Measurements from ENCODE around the gene AARS2. TPM values are rescaled to one million over a fixed set of nuclear protein-coding genes. Genes with fewer than 3 reads are reported as not detected.
"Not testable (repeated sequence)": the region's sequence is repeated elsewhere in the genome, so short reads cannot be mapped to it uniquely, and the experiment has no call there.

The AARS2 gene
- total and polyA plus RNA-seq, 12 donors = 5.3 to 15.9 (median 9.7) TPM

GRCh38 chr6:44332585-44332984 is 19.4 kb upstream of the AARS2 start:
- no peak for DNase-seq
- no peaks in the 10 kb centered on the region for H3K9me3 ChIP-seq (replicated peaks in 1 of 3)
- H3K36me3 ChIP-seq (replicated peaks in 1 of 2) = no peaks in the 10 kb centered on the region
- TF ChIP-seq POLR2A (IDR thresholded peaks at IDR 0.05) = no peak
- TF ChIP-seq CTCF (IDR thresholded peaks at IDR 0.05) = no peak
- H3K27me3 ChIP-seq = peaks cover 7% of the 10 kb centered on the region
- no peaks in the 10 kb centered on the region for H3K4me1 ChIP-seq (replicated peaks in 1 of 2)
- H3K27ac ChIP-seq = no peak overlapping the region
- no peak overlapping the region for H3K4me3 ChIP-seq
- 51 to 55% (median 53%) methylated on average over 7 of the region's 7 CpGs for WGBS, 4 donors
- intact Hi-C loops (cut with DNase I) = loop anchor here (10.0 kb wide), 3 partner anchors 158 to 228 kb away; partner anchors contain the start of gene CAPN11 (in 1 of the 2)

GRCh38 chr6:44329858-44330257 is 16.7 kb upstream of the AARS2 start:
- TF ChIP-seq CTCF (IDR thresholded peaks at IDR 0.05) (no peak), POLR2A (IDR thresholded peaks at IDR 0.05) (no peak)
- Histone ChIP-seq H3K4me1 (replicated peaks in 1 of 2) (no peaks in the 10 kb centered on the region), H3K9me3 (replicated peaks in 1 of 3) (no peaks in the 10 kb centered on the region), H3K36me3 (replicated peaks in 1 of 2) (no peaks in the 10 kb centered on the region), H3K4me3 (no peak overlapping the region), H3K27ac (no peak overlapping the region), H3K27me3 (peaks cover 7% of the 10 kb centered on the region)
- no peak for DNase-seq
- WGBS, 4 donors = 48 to 56% (median 51%) methylated on average over 5 of the region's 5 CpGs
- intact Hi-C loops (cut with DNase I) = loop anchor here (10.0 kb wide), 3 partner anchors 155 to 225 kb away; partner anchors contain the start of gene CAPN11 (in 1 of the 2)

DNA sequence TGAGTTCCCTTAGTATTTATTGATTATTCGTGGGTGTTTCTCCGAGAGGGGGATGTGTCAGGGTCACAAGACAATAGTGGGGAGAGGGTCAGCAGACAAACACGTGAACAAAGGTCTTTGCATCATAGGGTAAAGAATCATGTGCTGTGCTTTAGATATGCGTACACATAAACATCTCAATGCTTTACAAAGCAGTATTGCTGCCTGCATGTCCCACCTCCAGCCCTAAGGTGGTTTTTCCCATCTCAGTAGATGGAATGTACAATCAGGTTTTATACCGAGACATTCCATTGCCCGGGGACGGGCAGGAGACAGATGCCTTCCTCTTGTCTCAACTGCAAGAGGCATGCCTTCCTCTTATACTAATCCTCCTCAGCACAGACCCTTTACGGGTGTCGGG is 15.1 kb upstream of the AARS2 start:
- 25 to 37% (median 31%) methylated on average over 7 of the region's 9 CpGs for WGBS, 4 donors
- H3K27me3 ChIP-seq; H3K36me3 ChIP-seq (replicated peaks in 1 of 2); DNase-seq; H3K9me3 ChIP-seq (replicated peaks in 1 of 3); H3K27ac ChIP-seq; H3K4me1 ChIP-seq (replicated peaks in 1 of 2); intact Hi-C loops (cut with DNase I); H3K4me3 ChIP-seq: not testable (repeated sequence)

DNA sequence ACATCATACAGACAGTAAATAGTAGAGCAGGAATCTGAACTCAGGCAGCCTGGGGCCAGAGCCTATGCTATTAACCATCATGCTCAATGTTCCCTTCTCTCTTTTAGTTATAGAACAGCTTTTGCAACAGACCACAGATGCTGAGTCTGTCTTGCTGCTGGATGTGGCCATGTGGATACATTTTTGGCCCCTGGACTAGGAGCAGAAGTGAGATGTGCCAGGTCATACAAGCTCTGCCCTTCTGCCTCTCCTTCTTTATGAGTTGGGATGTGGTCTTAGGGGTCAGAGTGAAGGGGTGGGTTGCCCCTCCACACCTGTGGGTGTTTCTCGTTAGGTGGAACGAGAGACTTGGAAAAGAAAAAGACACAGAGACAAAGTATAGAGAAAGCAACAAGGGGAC is 14.6 kb upstream of the AARS2 start:
- 38 to 61% (median 52%) methylated on average over 2 of the region's 2 CpGs for WGBS, 4 donors
- no peak overlapping the region for H3K4me3 ChIP-seq
- no peaks in the 10 kb centered on the region for H3K9me3 ChIP-seq (replicated peaks in 1 of 3)
- H3K27me3 ChIP-seq = peaks cover 7% of the 10 kb centered on the region
- no peaks in the 10 kb centered on the region for H3K36me3 ChIP-seq (replicated peaks in 1 of 2)
- intact Hi-C loops (cut with DNase I) = no loop called here
- DNase-seq = no peak
- TF ChIP-seq CTCF (IDR thresholded peaks at IDR 0.05) (no peak), POLR2A (IDR thresholded peaks at IDR 0.05) (no peak)
- no peaks in the 10 kb centered on the region for H3K4me1 ChIP-seq (replicated peaks in 1 of 2)
- H3K27ac ChIP-seq = no peak overlapping the region

- no peak overlapping the region for H3K27ac ChIP-seq
- intact Hi-C loops (cut with DNase I) = no loop called here
- no peak for DNase-seq
- no peaks in the 10 kb centered on the region for H3K9me3 ChIP-seq (replicated peaks in 1 of 3)
- H3K4me3 ChIP-seq = no peak overlapping the region
- TF ChIP-seq POLR2A (IDR thresholded peaks at IDR 0.05) (no peak), CTCF (IDR thresholded peaks at IDR 0.05) (no peak)
- no peaks in the 10 kb centered on the region for H3K36me3 ChIP-seq (replicated peaks in 1 of 2)
- no peaks in the 10 kb centered on the region for H3K4me1 ChIP-seq (replicated peaks in 1 of 2)
- H3K27me3 ChIP-seq = peaks cover 7% of the 10 kb centered on the region
These were observed 13.9 kb upstream of the AARS2 start for GRCh38 chr6:44327096-44327495.

All from adrenal gland (tissue), 12 donors.